Activated T-cell treated with anti-CD3 and anti-CD28 coated beads for 24 hours (primary cell): ENCODE data around the gene NCCRP1.

Source experiments
- DNase-seq: peaks from one replicate; pipeline ENCODE4 v3.0.0-alpha.2; 2020; ENCODE audit warnings: low read depth

NCCRP1 gene

DNA sequence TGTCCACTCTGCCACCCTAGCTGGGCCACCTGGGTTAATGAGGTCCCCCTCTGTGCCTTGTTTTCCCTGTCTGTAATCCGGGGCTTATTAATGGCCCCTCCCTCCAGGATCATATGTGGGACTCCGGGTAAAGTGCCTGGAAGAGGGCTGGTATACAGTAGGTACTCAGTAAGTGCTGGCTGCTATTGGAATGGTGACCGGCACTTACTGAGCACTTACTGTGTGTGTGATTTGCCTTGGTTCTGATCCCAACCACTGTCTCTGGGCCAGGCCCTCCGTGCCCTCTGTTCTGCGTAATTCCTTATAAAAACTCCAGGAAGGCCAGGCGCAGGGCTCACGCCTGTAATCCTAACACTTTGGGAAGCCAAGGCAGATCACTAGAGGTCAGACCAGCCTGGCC is 30.9 kb upstream of the NCCRP1 start:
- no peak for DNase-seq

DNA sequence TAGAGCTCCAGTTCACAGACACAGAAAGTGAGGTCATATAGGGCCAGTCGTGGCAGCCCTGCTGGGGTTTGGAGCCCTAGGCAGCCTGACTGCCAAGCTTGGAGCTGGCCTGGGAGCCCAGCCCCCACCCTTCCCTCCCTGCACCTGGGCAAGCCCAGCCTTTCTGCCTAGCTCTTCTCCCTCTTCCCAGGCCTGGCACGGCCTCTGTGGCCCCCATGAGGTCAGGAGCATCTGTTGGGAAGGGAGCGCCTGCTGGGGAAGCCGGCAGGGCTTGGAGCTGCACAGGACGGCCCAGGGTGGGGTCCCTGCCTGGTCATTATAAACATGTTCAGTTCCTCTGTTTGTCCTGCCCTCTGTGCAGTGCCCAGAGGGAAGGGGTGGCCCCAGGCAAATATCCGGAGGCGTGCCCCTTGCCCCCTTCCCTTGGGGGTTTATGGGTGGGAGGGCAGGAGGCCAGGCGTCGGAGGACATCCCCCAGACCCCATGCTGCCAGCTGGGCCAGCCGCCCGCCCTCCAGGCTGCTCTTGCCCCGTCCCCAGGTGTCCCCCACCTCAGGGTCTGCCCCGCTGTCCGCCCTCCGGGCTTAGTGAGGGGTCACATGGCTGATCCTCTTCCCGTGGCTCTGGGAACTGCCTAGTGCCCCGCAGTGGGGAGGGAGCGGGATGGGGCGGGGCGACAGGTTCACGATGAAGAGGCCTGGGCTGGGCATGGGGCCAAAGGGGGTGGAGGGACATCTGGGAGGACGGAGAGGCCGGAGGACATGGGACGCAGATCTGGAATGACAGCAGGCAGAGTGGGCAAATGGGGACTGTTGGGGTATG is 30.0 kb upstream of the NCCRP1 start:
- DNase-seq = no peak

DNA sequence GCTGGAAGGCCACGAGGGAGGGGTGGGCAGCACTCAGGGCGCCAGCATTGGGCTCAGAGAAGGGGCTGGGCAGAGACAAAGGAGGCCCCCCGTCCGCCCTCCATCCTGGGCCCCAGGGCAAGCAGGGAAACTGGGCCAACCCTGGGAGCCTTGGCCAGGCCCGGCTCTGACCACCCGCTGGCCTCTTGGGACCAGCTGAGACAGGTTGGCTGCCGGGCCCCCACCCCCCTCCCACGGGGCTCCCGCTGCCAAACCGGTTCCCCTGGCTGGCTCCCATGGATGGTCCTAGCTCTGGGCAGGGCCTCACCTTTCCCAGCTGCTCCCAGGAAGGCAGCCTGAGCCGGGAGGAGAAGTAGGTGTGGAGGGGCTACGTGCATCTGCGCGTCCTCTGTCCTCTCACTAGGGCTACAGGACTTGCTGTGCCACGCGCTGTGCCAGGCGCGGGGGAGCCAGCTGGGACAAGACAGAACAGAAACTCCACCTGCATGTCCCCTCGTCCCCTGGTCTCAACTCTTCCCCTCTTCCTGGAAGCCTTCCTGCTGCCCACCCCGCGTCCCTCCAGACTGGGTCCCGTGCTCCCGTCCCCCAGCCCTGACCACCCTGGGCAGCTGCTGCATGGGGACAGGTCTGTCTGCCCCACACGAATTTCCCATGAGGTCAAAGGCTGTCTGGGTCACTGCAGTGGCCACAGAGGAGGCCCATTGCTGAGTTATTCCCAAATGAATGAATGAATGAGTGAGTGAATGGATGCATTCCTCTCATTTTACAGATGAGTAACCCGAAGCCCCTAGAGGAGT is 29.1 kb upstream of the NCCRP1 start:
- no peak for DNase-seq

DNA sequence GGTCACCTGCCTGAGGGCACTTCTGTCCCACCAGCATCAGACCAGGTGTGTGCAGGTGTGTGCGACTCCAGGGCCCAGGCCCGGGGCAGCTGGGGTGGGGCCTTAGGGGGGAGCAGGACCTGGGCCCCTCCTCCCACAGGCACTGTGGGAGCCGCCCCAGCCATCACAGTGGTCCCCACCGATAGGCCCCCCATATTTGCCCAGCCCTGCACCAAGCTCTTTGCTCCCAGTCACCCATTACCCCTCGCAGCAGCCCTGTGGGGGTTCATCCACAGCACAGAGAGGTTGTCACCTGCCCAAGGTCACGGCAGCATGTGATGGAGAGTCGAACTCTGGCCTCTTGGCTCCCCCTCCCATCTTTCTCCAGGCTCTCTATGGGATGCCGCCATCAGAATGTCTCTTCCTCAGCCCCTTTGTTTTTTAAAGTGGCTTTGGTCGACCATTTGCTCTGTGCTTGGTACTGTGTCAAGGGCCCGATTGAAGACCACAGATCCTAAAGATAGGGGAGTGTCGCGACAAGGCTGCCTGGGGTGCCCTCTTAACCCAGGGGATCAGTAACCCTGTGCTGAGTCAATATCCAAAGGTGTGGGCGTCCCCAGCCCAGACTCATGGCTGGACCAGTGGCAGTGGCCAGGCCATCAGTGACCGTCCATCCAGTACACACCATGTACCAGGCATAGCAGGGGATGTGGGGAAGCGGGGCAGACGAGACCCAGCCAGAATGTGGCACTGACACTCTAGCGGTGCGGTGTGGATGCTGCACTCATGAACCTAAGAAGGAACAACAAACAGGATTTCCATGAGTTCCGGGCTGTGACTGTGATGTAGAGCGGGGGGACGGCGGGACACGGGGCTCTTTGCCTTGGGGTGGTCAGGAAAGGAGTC is 28.3 kb upstream of the NCCRP1 start:
- DNase-seq = no peak

DNA sequence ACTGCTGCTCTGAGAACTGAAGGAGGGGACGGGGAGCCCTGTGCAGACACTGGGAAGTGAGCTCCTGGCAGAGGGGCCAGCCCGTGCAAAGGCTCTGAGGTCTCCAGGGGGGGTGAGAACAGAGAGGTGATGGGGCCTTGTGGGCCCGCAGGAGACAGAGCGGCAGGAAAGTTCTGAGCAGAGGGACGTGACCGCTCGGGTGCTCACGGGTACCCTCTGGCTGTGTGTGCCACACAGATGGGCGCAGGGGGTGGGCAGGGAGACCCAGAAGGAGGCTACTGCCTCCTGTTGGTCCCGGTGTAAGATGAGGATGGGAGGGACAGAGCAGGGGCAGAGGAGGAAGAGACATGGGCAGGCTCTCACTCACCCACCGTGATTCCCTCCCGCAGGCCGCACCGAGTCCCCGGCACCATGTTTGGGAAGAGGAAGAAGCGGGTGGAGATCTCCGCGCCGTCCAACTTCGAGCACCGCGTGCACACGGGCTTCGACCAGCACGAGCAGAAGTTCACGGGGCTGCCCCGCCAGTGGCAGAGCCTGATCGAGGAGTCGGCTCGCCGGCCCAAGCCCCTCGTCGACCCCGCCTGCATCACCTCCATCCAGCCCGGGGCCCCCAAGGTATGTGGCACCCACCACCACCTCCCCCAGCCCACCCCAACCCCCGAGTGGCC is 27.5 kb upstream of the NCCRP1 start:
- no peak for DNase-seq

DNA sequence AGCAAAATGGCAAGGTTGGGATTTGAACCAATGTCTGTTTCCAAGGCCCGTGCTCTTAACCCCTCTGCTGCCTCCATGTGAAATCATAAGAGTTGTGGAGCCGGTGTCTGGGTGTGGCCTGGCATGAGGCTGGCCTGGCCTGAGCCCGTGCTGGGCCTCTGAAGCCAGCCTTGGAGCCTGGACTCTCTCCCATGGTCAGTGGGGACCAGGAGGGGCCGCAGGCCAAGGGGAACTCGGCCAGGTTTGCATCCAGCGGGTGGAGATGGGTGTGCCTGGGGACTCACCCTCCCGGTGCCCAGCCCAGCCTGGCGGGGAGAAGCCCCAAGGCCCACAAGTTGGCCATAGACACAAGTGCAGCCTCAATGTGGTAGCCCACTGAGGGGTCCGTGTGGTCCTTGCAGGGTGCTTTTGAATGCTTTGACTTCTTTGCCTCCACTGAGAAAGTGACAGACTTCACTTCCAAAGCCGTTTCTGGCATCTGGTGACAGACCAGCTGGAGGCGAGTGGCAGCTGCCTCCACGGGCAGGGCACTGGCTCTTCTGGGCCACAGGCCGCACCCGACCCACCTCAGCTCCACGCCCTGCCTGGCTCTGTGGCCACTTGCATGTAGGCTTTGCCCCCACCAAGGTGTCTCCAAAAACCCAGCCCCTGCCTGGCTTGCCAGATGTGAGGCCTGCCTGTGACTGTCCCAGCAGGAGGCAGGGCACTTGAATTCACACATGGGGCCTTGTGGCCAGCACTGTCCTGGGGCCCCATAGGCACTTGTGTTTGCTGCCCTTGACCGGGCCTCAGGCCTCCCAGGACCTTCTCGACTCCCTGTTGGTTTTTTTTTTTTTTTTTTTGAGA is 26.2 kb upstream of the NCCRP1 start:
- no peak for DNase-seq

DNA sequence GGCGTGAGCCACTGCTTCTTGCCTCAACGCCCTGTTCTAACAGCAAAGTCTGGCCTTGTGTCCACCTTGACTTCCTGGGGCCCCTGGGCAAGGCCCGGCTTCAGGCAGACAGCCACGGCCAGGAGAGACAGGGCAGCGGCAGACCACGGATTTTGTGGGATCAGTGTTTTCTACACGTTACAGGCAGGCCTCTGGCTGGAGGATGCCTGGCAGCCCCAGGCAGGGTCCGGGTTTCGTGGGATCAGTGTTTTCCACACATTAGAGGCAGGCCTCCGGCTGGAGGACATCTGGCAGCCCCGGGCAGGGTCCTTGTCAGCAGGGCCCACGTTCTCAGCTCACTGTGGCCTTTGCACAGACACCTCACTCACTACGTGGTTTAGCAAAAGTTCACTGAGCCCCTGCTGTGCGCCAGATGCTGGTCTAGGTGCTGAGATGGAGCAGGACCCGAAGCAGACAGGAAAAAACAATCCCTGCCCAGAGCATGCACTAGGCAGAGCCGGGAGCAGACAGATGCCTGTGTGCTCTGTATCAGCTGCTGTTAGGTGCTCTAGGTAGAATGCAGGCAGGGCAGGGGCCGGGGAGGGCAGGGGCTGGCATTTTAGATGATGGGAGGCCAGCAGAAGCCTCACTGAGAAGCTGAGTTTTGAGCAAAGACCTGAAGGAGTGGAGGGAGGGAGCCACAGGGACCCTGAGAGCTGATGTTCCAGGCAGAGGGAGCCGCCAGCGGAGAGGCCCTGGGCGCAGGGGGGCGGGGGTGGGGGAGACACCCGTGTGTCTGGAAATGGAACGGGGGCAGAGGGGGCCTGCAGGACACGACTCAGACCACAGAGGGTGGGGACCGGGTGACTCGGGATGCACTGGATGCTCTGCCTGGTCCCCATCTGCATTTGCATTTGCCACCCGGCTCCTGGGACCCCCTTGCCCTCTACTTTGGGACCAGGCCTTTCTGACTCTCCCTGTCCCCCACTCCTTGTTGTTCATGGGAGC is 25.0 kb upstream of the NCCRP1 start:
- DNase-seq = no peak

DNA sequence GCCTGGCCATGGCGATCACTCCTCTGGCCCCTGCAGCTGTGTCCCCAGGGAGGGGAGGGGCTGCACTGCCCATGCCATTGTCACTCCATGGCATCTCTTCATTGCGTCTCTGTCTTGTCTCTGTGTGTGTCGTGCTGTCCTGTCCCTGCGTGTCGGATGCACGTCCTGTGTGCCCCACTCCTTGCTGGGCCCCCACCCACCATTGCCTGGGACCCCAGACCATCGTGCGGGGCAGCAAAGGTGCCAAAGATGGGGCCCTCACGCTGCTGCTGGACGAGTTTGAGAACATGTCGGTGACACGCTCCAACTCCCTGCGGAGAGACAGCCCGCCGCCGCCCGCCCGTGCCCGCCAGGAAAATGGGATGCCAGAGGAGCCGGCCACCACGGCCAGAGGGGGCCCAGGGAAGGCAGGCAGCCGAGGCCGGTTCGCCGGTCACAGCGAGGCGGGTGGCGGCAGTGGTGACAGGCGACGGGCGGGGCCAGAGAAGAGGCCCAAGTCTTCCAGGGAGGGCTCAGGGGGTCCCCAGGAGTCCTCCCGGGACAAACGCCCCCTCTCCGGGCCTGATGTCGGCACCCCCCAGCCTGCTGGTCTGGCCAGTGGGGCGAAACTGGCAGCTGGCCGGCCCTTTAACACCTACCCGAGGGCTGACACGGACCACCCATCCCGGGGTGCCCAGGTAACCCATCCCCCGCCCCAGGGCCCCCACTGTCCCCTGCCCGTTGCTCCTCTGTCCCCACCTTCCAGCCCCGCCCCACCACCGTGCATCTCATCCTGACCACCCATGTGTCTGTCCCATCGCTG is 23.9 kb upstream of the NCCRP1 start:
- DNase-seq = no peak

DNA sequence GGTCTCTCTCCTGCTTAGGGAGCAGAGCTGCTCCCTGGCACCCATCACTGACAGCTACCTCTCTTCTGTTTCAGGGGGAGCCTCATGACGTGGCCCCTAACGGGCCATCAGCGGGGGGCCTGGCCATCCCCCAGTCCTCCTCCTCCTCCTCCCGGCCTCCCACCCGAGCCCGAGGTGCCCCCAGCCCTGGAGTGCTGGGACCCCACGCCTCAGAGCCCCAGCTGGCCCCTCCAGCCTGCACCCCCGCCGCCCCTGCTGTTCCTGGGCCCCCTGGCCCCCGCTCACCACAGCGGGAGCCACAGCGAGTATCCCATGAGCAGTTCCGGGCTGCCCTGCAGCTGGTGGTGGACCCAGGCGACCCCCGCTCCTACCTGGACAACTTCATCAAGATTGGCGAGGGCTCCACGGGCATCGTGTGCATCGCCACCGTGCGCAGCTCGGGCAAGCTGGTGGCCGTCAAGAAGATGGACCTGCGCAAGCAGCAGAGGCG is 23.2 kb upstream of the NCCRP1 start:
- DNase-seq = no peak

DNA sequence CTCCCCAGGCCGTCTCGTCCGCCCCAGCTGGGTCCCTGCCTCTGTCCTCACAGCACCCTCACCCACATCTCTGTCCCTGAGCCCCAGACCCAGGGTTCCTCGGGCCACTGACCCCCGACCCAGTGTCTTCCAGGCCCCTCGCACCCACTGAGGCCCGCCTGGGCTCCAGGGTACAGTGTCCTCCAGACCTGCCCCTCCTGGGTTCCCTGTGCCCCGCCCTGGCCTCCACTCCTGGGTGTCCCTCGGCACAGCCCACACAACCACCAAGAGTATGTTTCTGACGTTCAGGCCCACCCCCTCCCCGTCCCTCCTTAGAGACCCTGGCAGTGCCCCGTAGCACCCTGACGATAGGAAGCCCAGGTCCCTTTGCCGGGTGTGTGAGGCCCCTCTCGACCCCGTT is 22.6 kb upstream of the NCCRP1 start:
- DNase-seq = no peak

DNA sequence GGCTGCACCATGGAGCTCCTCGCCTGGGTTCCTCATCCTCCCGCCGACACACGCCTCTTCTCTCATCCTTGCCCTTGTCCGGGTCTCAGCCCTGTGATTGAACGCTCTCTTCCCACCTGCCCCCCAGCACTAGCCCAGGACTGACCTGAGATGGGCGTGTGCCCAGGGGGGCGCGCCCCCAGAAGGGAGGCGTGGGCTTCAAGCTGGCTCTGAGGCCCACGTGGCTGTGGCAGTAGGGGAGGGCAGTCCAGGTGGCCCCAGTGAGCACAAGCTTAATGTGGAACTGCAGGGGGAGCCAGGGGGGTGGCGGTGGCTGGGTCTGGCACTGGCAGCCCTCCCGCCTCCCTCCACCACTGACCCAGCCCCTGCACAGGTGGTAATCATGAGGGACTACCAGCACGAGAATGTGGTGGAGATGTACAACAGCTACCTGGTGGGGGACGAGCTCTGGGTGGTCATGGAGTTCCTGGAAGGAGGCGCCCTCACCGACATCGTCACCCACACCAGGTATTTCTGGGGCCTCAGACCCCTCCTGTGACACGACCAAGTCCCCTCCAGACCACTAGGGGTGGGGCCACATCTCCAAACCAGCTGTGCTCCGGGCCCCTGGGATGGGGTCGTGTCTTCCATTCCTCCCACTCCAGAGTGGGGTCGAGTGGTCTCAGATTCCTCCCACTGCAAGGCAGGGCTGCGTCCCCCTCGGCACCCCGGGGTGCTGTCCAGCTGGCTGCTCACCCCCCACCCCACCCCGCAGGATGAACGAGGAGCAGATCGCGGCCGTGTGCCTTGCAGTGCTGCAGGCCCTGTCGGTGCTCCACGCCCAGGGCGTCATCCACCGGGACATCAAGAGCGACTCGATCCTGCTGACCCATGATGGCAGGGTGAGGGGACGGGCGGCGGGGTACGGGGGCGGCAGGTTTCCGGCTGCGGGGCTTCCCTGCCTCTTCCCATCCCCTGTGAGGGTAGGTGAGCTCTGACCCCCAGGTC is 21.9 kb upstream of the NCCRP1 start:
- DNase-seq = no peak

DNA sequence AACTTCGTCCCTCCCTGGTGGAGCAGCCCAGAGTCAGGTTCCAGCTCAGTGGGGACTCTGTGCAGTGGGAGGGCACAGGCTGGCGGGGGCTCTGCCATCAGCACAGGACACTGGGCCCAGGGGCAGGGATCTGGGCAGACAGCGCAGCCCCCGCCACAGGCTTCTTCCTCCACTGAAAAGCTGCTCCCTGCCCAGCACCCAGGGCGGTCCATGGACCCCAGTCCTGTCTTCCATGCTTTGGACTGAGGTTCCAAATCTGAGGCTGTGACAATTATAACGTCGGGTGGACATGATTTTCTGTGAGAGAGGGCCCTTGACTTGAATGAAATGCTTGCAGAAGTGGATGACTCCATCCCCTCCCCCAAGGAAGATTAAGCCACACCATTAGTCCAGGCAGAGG is 21.2 kb upstream of the NCCRP1 start:
- DNase-seq = no peak

DNA sequence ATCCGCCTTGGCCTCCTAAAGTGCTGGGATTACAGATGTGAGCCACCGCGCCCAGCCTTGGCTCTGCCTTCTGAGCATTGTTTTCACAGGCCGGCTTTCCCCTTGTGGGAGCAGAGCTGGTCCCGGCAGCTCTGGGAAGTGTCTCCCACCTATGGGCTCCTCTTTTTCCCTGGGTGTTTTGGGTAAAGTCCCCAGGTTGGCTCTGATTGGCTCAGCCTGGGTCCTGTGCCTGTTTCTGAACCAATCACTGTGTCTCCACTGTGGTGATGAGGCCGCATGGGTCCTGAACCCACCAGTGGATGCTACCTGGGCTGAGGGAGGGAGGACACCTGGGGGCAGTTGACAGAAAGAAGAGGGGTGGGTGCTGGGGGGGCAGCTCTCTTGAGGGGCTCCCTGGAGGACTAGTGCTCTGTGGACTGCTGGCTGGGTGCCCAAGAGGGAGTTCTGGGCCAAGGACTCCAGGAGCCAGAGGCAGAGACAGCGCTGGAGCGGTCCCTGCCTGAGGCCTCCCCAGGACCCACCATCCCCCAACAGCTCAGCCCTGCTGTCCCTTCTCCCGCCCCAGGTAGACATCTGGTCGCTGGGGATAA is 19.6 kb upstream of the NCCRP1 start:
- no peak for DNase-seq

DNA sequence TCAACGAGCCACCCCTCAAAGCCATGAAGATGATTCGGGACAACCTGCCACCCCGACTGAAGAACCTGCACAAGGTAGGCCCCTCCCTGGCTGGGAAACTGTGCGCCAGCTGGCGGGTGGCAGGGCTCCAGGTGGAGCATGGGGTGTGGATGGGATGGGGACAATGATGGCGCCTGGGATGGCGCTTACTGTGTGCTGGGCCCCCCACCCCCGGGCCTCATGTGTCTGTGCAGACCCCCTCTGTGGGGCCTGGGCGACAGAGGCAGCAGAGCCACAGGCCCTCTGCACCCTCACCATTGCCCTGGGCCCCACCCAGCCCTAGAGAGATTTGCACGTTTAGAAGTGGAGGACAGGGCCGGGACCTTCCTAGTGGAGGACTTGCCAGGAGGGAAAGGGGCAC is 19.0 kb upstream of the NCCRP1 start:
- no peak for DNase-seq

DNA sequence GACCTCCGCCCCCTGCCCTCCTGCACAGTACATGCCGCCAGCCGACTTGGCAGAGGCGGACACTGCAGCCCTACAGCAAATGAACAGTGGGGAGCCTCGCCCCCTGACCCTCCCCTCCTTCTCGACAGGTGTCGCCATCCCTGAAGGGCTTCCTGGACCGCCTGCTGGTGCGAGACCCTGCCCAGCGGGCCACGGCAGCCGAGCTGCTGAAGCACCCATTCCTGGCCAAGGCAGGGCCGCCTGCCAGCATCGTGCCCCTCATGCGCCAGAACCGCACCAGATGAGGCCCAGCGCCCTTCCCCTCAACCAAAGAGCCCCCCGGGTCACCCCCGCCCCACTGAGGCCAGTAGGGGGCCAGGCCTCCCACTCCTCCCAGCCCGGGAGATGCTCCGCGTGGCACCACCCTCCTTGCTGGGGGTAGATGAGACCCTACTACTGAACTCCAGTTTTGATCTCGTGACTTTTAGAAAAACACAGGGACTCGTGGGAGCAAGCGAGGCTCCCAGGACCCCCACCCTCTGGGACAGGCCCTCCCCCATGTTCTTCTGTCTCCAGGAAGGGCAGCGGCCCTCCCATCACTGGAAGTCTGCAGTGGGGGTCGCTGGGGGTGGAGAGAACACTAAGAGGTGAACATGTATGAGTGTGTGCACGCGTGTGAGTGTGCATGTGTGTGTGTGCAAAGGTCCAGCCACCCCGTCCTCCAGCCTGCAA is 18.3 kb upstream of the NCCRP1 start:
- DNase-seq = no peak

DNA sequence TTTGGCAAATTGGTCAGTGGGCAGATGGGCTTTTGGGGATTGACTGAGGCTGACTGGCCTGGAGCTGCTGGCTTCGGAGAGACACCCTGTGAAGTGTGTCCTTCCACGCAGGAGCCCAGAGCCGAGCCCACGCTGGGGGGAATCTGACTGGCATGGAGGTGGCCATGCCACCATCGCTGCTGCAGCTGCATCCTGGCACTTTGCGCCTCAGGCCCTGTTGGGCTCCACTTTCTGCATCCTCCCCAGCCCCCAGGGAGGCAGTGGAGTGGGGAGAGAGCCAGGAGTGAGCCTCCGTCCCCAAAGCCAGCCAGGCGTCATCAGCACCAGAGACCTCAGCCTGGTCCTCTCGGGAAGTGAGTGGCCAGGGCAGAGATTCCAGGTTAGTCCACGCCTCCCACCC is 17.0 kb upstream of the NCCRP1 start:
- no peak for DNase-seq
